ENCODE data around the gene MAPK6.

Gene MAPK6

DNA sequence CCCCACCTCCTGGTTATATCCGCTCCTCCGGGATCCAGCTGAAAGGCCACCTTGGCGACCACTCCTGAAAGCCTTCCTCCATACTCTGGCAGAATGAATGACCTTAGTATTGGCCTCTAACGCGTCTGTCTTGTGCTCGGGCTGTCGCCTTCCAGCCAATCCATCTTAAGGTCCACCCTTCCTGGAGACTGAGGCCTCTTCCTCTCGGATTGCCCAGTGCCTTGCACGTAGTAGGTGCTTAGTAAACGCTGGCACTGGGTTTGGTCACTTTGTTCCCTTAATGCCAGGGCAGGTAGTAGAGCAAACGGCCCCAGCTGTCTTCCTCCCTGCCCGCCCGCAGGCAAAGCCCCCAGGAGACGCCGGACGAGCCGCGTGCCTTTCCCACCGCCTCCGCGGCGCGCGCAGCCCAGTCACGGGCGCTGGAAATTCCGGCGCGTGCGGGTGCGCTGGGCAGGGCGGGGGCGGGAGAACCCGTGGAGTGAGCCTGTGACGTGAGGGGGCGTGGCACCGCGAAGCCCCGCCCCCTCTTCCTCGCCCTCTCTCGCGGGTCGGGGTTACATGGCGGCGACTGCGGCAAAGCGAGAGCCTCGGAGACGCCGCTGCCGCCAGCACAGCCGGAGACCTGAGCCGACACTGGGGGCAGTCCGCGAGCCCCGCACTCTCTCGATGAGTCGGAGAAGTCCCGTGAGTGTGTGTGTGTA, at the start of gene MAPK6:
Gene MAPK6 (plus strand): TSS at position 527 of the 701 bp plus-strand sequence. CDS start 27,242 bp downstream, outside the sequence.
- Histone ChIP-seq H3K27me3 (ENCODE audit: control insufficient read depth, insufficient read depth, low read length) (no peaks in the 10 kb centered on the region), H3K4me3 (ENCODE audit: low read length) (peak within 1 kb of the TSS; percentile 97), H3K36me3 (ENCODE audit: control insufficient read depth, low read depth, low read length) (no peaks in the 10 kb centered on the region), H3K9ac (ENCODE audit: low read length) (peak within 1 kb of the TSS; percentile 83), H3K9me3 (ENCODE audit: control insufficient read depth, low read depth, low read length) (no peaks in the 10 kb centered on the region), H3K27ac (ENCODE audit: low read length) (peak within 1 kb of the TSS; percentile 54), H3K4me1 (ENCODE audit: control insufficient read depth, low read depth, low read length) (peaks cover 16% of the 10 kb centered on the region)

DNA sequence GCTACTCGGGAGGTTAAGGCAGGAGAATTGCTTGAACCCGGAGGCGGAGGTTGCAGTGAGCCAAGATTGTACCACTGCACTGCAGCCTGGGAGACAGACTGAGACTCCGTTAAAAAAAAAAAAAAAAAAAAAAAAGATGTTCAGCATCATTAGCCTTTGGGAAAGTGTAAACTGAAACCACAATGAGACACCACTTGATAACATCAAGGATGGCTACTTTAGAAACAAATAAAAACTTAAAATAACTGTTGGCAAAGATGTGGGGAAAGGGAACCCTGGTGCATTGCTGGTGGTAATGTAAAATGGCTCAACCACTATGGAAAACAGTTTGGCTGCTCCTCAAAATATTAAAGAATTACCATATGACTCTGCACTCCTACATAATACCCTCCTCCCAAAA, 49.3 kb upstream of the MAPK6 start:
- peaks cover 6% of the 10 kb centered on the region for H3K4me1 ChIP-seq (ENCODE audit: control insufficient read depth, low read depth, low read length)
- no peaks in the 10 kb centered on the region for H3K9me3 ChIP-seq (ENCODE audit: control insufficient read depth, low read depth, low read length)
- no peak overlapping the region for H3K4me3 ChIP-seq (ENCODE audit: low read length)
- no peak overlapping the region for H3K27ac ChIP-seq (ENCODE audit: low read length)
- peaks cover 8% of the 10 kb centered on the region for H3K36me3 ChIP-seq (ENCODE audit: control insufficient read depth, low read depth, low read length)
- no peak overlapping the region for H3K9ac ChIP-seq (ENCODE audit: low read length)
- H3K27me3 ChIP-seq (ENCODE audit: control insufficient read depth, insufficient read depth, low read length) = no peaks in the 10 kb centered on the region

DNA sequence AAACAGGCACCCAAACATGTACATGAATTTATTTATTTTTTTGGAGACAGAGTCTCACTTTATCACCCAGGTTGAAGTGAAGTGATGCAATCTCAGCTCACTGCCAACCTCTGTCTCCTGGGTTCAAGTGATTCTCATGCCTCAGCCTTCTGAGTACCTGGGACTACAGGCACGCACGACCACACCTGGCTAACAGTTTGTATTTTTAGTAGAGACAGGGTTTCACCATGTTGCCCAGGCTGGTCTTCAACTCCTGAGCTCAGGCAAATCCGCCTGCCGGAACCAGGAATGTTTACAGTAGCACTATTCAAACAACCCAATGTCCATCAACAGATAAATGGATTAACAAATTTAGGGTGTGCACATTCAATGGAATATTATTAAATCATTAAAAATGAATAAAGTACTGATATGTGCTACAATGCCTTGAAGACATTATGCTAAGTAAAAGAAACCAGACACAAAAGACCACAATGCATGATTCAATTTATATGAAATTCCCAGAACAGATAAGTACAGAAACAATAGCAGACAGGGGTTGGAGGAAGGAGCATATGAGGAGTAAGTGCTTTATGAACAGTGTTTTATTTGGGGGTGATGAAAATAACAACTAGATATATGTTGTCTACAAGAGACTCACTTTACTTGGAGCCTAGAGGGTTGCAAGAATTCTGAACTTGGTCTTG, 48.7 kb upstream of the MAPK6 start:
- Histone ChIP-seq H3K9ac (ENCODE audit: low read length) (peak overlapping the region; percentile 85), H3K27me3 (ENCODE audit: control insufficient read depth, insufficient read depth, low read length) (no peaks in the 10 kb centered on the region), H3K9me3 (ENCODE audit: control insufficient read depth, low read depth, low read length) (no peaks in the 10 kb centered on the region), H3K4me3 (ENCODE audit: low read length) (peak overlapping the region; percentile 97), H3K36me3 (ENCODE audit: control insufficient read depth, low read depth, low read length) (peaks cover 5% of the 10 kb centered on the region), H3K27ac (ENCODE audit: low read length) (no peak overlapping the region), H3K4me1 (ENCODE audit: control insufficient read depth, low read depth, low read length) (peaks cover 6% of the 10 kb centered on the region)

DNA sequence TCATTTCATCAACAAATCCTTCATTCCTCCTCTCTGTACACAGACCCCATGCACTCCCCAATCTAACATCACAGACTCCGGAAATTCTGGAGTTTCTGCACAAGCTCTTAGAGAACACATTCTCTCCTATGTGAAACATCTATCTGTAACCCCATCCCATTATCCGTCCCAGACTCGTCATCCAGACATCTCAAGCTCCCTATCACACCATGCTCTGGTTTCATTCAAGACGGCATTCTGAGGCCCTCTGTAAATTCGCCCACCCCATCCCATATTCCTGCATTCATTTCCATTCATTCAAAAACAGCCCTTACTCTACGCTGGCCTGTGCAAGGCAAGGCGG, 48.0 kb upstream of the MAPK6 start:
- Histone ChIP-seq H3K4me1 (ENCODE audit: control insufficient read depth, low read depth, low read length) (peaks cover 6% of the 10 kb centered on the region), H3K27me3 (ENCODE audit: control insufficient read depth, insufficient read depth, low read length) (no peaks in the 10 kb centered on the region), H3K9me3 (ENCODE audit: control insufficient read depth, low read depth, low read length) (no peaks in the 10 kb centered on the region), H3K4me3 (ENCODE audit: low read length) (peak overlapping the region; percentile 97), H3K9ac (ENCODE audit: low read length) (peak overlapping the region; percentile 85), H3K36me3 (ENCODE audit: control insufficient read depth, low read depth, low read length) (no peaks in the 10 kb centered on the region), H3K27ac (ENCODE audit: low read length) (peak overlapping the region; percentile 73)

DNA sequence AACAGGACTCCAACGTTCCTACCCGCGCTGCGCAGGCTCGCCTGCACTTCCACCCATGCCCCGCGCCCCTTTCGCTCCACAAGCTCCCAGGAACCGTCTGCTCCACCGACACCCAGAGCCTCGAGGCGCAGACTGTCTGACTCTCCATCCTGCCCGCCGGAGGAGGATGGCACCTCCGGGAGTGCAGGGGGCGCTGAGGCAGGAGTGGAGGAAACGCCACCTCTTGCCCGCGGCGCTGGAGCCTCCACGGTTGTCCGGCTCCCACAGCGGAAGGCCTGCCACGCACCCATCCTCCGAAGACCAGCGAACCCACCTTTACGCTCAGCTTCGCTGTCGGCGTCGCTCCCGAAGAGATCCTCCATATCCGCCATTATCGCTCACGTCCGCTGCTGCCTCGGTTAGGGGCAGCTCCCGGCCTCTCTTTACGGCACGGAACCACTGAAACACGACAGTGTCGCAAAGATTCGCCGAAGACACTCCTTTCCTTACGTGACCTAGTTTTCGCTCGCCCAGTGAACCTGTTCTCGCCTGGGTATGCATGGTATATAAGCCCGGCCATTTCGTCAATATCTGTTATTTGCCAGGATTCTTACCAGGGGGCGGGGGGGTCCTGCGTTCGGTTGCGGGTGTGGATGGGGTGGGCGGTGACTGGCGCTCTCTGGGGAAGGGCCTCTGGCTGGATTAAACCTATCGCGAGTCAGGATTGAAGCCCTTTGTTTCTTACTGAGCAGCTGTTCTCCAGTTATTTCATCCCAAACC, 47.5 kb upstream of the MAPK6 start, which contains the start of gene LEO1:
Gene LEO1 (minus strand): TSS at position 404 of the 759 bp plus-strand sequence. CDS start 33 bp downstream, at position 371.
- Histone ChIP-seq H3K9ac (ENCODE audit: low read length) (peak within 1 kb of the TSS; percentile 85), H3K4me3 (ENCODE audit: low read length) (peak within 1 kb of the TSS; percentile 97), H3K36me3 (ENCODE audit: control insufficient read depth, low read depth, low read length) (no peaks in the 10 kb centered on the region), H3K27ac (ENCODE audit: low read length) (peak within 1 kb of the TSS; percentile 73), H3K4me1 (ENCODE audit: control insufficient read depth, low read depth, low read length) (peaks cover 6% of the 10 kb centered on the region), H3K9me3 (ENCODE audit: control insufficient read depth, low read depth, low read length) (no peaks in the 10 kb centered on the region), H3K27me3 (ENCODE audit: control insufficient read depth, insufficient read depth, low read length) (no peaks in the 10 kb centered on the region)

DNA sequence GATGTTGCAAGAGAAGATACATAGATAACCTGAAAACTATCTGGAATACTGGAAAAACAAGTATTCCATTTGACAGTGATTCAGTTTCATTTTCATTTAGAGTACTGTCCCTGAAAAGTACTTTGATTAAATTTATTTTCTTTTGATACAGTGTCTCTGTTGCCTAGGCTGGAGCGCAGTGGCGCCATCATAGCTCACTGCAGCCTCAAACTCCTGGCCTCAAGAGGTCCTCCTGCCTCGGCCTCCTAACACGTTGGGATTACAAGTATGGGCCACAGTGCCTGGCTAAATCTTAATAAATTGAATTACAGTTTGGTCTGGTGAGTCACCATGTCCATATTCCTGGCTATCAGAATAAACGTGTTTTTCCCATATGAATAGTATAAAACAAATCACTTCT, 45.8 kb upstream of the MAPK6 start:
- no peak overlapping the region for H3K4me3 ChIP-seq (ENCODE audit: low read length)
- H3K9ac ChIP-seq (ENCODE audit: low read length) = no peak overlapping the region
- peaks cover 6% of the 10 kb centered on the region for H3K4me1 ChIP-seq (ENCODE audit: control insufficient read depth, low read depth, low read length)
- H3K27me3 ChIP-seq (ENCODE audit: control insufficient read depth, insufficient read depth, low read length) = no peaks in the 10 kb centered on the region
- H3K27ac ChIP-seq (ENCODE audit: low read length) = no peak overlapping the region
- no peaks in the 10 kb centered on the region for H3K9me3 ChIP-seq (ENCODE audit: control insufficient read depth, low read depth, low read length)
- no peaks in the 10 kb centered on the region for H3K36me3 ChIP-seq (ENCODE audit: control insufficient read depth, low read depth, low read length)

DNA sequence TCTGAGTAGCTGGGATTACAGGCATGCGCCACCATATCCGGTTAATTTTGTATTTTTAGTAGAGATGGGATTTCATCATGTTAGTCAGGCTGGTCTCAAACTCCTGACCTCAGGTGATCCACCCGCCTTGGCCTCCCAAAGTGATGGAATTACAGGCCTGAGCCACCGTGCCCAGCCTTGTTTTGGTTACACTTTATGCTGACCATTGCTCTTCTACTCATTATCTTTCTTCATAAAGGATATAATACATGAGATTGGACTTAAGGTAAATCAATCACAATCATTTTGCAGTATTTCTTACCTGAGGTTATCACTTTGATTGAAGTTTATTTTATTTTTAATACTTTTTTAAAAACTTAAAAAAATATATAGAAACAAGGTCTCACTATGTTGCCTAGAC, 45.2 kb upstream of the MAPK6 start:
- Histone ChIP-seq H3K27ac (ENCODE audit: low read length) (no peak overlapping the region), H3K9me3 (ENCODE audit: control insufficient read depth, low read depth, low read length) (no peaks in the 10 kb centered on the region), H3K27me3 (ENCODE audit: control insufficient read depth, insufficient read depth, low read length) (no peaks in the 10 kb centered on the region), H3K9ac (ENCODE audit: low read length) (no peak overlapping the region), H3K36me3 (ENCODE audit: control insufficient read depth, low read depth, low read length) (no peaks in the 10 kb centered on the region), H3K4me3 (ENCODE audit: low read length) (no peak overlapping the region), H3K4me1 (ENCODE audit: control insufficient read depth, low read depth, low read length) (peaks cover 6% of the 10 kb centered on the region)

DNA sequence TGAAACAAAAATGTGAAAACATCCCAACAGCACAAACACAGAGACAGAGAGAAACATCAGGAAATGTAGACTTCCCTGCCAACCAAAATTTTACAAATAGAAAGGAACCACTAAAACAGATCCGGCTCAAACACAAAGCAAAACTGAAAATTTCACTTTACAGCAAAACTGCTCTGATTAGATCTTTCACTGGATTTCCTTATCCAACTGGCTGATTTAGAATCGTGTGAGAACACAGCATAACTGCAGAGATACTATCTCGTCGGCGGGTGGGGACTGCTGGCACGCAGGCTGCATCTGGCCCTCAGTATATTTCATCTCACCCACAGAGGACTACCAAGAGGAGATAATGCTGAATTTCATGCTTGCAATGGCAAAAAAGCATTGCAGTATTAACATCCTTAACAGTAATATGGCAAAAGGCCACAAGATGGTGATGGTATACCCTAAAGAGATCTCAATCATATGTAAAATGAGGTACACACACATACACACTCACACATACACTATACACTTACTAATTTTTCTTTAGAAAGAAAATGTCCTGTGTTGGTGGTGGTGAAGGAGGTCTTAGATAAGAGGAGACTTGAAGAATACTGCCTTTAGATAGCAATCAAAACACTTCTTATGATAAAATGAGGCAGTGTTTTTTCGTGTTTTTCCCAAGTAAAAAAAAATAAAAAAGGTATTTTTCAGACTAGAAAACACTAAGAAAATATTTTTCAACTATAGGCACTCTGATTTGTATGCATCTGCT, 36.8 kb upstream of the MAPK6 start:
- no peaks in the 10 kb centered on the region for H3K4me1 ChIP-seq (ENCODE audit: control insufficient read depth, low read depth, low read length)
- H3K9ac ChIP-seq (ENCODE audit: low read length) = no peak overlapping the region
- H3K4me3 ChIP-seq (ENCODE audit: low read length) = no peak overlapping the region
- no peaks in the 10 kb centered on the region for H3K36me3 ChIP-seq (ENCODE audit: control insufficient read depth, low read depth, low read length)
- H3K9me3 ChIP-seq (ENCODE audit: control insufficient read depth, low read depth, low read length) = no peaks in the 10 kb centered on the region
- no peak overlapping the region for H3K27ac ChIP-seq (ENCODE audit: low read length)
- no peaks in the 10 kb centered on the region for H3K27me3 ChIP-seq (ENCODE audit: control insufficient read depth, insufficient read depth, low read length)

DNA sequence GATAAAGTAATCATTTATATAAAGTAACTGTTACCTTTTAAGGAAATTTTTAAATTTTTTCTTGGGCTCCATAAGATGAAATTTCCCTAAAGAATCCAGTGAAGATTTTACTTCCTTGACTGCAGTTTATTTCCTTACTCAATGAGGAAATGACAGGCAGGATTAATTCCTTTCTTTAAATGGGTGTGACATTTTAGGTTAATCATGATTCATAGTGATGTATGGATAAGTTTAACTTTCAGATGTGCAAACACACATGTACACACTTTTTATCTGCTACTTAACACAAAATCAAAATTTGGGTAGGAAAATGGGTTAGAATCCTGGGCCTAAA, 36.3 kb upstream of the MAPK6 start:
- H3K36me3 ChIP-seq (ENCODE audit: control insufficient read depth, low read depth, low read length) = no peaks in the 10 kb centered on the region
- no peak overlapping the region for H3K4me3 ChIP-seq (ENCODE audit: low read length)
- no peaks in the 10 kb centered on the region for H3K4me1 ChIP-seq (ENCODE audit: control insufficient read depth, low read depth, low read length)
- H3K9ac ChIP-seq (ENCODE audit: low read length) = no peak overlapping the region
- no peaks in the 10 kb centered on the region for H3K27me3 ChIP-seq (ENCODE audit: control insufficient read depth, insufficient read depth, low read length)
- H3K27ac ChIP-seq (ENCODE audit: low read length) = no peak overlapping the region
- H3K9me3 ChIP-seq (ENCODE audit: control insufficient read depth, low read depth, low read length) = no peaks in the 10 kb centered on the region

DNA sequence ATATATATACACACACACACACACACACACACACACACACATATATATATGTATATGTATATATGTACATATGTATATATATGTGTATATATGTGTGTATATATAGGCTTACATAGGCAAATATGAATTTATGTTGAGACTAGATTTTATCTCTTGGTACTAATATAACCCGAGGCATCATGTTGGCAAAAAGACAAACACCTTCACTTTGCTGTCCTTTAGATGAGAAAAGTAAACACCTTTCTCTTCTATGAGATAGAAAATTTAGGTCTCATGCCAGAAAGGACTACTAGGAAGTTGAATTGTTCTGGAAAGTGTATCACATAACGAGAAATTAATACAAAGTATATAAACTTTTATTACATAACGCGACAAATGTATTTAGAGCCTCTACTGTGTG, 27.9 kb upstream of the MAPK6 start:
- Histone ChIP-seq H3K36me3 (ENCODE audit: control insufficient read depth, low read depth, low read length) (no peaks in the 10 kb centered on the region), H3K4me3 (ENCODE audit: low read length) (no peak overlapping the region), H3K27me3 (ENCODE audit: control insufficient read depth, insufficient read depth, low read length) (no peaks in the 10 kb centered on the region), H3K27ac (ENCODE audit: low read length) (no peak overlapping the region), H3K9me3 (ENCODE audit: control insufficient read depth, low read depth, low read length) (no peaks in the 10 kb centered on the region), H3K4me1 (ENCODE audit: control insufficient read depth, low read depth, low read length) (no peaks in the 10 kb centered on the region), H3K9ac (ENCODE audit: low read length) (no peak overlapping the region)

DNA sequence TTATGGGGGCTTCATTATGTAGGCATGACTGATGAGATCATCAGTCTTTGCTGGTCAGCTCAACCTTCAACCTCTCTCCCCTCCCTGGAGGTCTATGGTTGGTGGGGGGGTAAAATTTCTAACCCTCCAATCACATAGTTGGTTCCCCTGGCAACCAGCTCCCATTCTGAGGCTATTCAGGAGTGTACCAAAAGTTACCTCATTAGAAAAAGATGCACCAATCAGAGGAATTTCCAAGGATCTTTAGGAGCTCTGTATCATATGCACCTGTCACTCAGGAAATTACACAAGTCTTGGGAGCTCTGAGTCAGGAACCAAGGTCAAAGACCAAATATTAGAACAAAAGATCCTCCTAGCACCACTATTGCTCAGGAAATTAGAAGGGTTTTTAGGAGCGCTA, 26.1 kb upstream of the MAPK6 start:
- H3K27ac ChIP-seq (ENCODE audit: low read length) = no peak overlapping the region
- no peaks in the 10 kb centered on the region for H3K36me3 ChIP-seq (ENCODE audit: control insufficient read depth, low read depth, low read length)
- no peak overlapping the region for H3K4me3 ChIP-seq (ENCODE audit: low read length)
- H3K4me1 ChIP-seq (ENCODE audit: control insufficient read depth, low read depth, low read length) = no peaks in the 10 kb centered on the region
- no peaks in the 10 kb centered on the region for H3K27me3 ChIP-seq (ENCODE audit: control insufficient read depth, insufficient read depth, low read length)
- H3K9me3 ChIP-seq (ENCODE audit: control insufficient read depth, low read depth, low read length) = no peaks in the 10 kb centered on the region
- no peak overlapping the region for H3K9ac ChIP-seq (ENCODE audit: low read length)

Measured in iPS-18a (cell line).